ENCODE results near the gene CASQ2.

Gene CASQ2

GRCh38 chr1:115690972-115691371 is 77.5 kb downstream of the CASQ2 start:
- DNase-seq, result no peak

- no peak for DNase-seq
Measured at GRCh38 chr1:115687744-115688143, 80.8 kb downstream of the CASQ2 start.

GRCh38 chr1:115685029-115685705 is 83.3 kb downstream of the CASQ2 start:
- no peak for DNase-seq

GRCh38 chr1:115682792-115683191 is 85.7 kb downstream of the CASQ2 start:
- DNase-seq, result no peak

- DNase-seq, result no peak
Measured at GRCh38 chr1:115680730-115681111, 87.8 kb downstream of the CASQ2 start.

- no peak for DNase-seq
Measured at GRCh38 chr1:115679141-115679611, 89.3 kb downstream of the CASQ2 start.

- no peak for DNase-seq
Measured at GRCh38 chr1:115678141-115678540, 90.4 kb downstream of the CASQ2 start.

- DNase-seq, result peak; percentile 10
Measured at GRCh38 chr1:115677565-115677964, 90.9 kb downstream of the CASQ2 start.

GRCh38 chr1:115677182-115677555 is 91.3 kb downstream of the CASQ2 start:
- DNase-seq, result no peak

GRCh38 chr1:115676498-115677181 is 91.9 kb downstream of the CASQ2 start:
- no peak for DNase-seq

- DNase-seq, result no peak
Measured at GRCh38 chr1:115672224-115673009, 96.1 kb downstream of the CASQ2 start.

- DNase-seq, result peak; percentile 63
Measured at GRCh38 chr1:115671176-115671934, 97.2 kb downstream of the CASQ2 start.

GRCh38 chr1:115670476-115671175 is 97.9 kb downstream of the CASQ2 start:
- DNase-seq, result peak; percentile 93

GRCh38 chr1:115669886-115670285 is 98.6 kb downstream of the CASQ2 start:
- DNase-seq, result no peak

GRCh38 chr1:115669002-115669673 is 99.4 kb downstream of the CASQ2 start:
- DNase-seq, result no peak

GRCh38 chr1:115668579-115668978 is 99.9 kb downstream of the CASQ2 start:
- no peak for DNase-seq

- peak; percentile 59 for DNase-seq
Measured at GRCh38 chr1:115666702-115667101, 101.8 kb downstream of the CASQ2 start.

- DNase-seq, result no peak
Measured at GRCh38 chr1:115666206-115666605, 102.3 kb downstream of the CASQ2 start.

GRCh38 chr1:115665319-115666096 is 103.0 kb downstream of the CASQ2 start:
- peak; percentile 24 for DNase-seq

- DNase-seq, result no peak
Measured at GRCh38 chr1:115661157-115661556, 107.4 kb downstream of the CASQ2 start.

GRCh38 chr1:115660151-115660550 is 108.4 kb downstream of the CASQ2 start:
- DNase-seq, result no peak

All from NCI-H1092 treated with DMSO at 0.1 percent for 48 hours (cell line).